ENCODE data around the gene BUB1. TPM values are rescaled to one million over a fixed set of nuclear protein-coding genes. Genes with fewer than 3 reads are reported as not detected.
A peak's percentile ranks its signal among the peaks of the same experiment; 100 is the strongest.

Gene BUB1
- total and polyA plus RNA-seq, 9 of the 15 experiments (the other 6 are each of a cell fraction or from before 2014, with no cell fraction given) = 73.4 to 247 (median 118) TPM

GRCh38 chr2:110679337-110679707 lies 1.5 kb upstream of the BUB1 start (continued):
- TF ChIP-seq, protein P1, sequence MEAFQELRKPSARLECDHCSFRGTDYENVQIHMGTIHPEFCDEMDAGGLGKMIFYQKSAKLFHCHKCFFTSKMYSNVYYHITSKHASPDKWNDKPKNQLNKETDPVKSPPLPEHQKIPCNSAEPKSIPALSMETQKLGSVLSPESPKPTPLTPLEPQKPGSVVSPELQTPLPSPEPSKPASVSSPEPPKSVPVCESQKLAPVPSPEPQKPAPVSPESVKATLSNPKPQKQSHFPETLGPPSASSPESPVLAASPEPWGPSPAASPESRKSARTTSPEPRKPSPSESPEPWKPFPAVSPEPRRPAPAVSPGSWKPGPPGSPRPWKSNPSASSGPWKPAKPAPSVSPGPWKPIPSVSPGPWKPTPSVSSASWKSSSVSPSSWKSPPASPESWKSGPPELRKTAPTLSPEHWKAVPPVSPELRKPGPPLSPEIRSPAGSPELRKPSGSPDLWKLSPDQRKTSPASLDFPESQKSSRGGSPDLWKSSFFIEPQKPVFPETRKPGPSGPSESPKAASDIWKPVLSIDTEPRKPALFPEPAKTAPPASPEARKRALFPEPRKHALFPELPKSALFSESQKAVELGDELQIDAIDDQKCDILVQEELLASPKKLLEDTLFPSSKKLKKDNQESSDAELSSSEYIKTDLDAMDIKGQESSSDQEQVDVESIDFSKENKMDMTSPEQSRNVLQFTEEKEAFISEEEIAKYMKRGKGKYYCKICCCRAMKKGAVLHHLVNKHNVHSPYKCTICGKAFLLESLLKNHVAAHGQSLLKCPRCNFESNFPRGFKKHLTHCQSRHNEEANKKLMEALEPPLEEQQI (IDR thresholded peaks at IDR 0.05) = no peak
- no peak for TF ChIP-seq SNIP1 (IDR thresholded peaks at IDR 0.05; ENCODE audit: low read depth)
- TF ChIP-seq WHSC1 (IDR thresholded peaks at IDR 0.05; ENCODE audit: low read length) = no peak
- peak; percentile 68 for TF ChIP-seq ZNF316 (IDR thresholded peaks at IDR 0.05)

- in situ Hi-C loops (cut with MboI) = no loop called here
- Histone ChIP-seq H4K20me1 (replicated peaks; ENCODE audit: control insufficient read depth, insufficient read depth, low read length) (peaks cover 7% of the 10 kb centered on the region; the same call in 1 of the 2 replicates), H3K4me1 (replicated peaks in 1 of 2; ENCODE audit: control insufficient read depth in 2 of 2, insufficient read depth in 2 of 2, low read length in 2 of 2) (peaks cover 17 to 28% of the 10 kb centered on the region in 2 experiments), H3K4me2 (ENCODE audit: insufficient read depth, low read length) (peak overlapping the region; percentile 92), H3K9ac (ENCODE audit: insufficient read depth in 1 of 2, low read depth in 2 of 2, low read length in 2 of 2) (peak overlapping the region; percentile 91 to 99), H3K36me3 (ENCODE audit: control insufficient read depth, insufficient read depth, low read length) (peaks cover 26% of the 10 kb centered on the region), H2AFZ (ENCODE audit: low read depth, low read length) (peak overlapping the region; percentile 46), H3K9me3 (replicated peaks; ENCODE audit: control insufficient read depth, insufficient read depth, low read depth, low read length) (no peaks in the 10 kb centered on the region), H3K9me1 (ENCODE audit: control insufficient read depth, insufficient read depth, low read length) (no peaks in the 10 kb centered on the region), H3K27me3 (ENCODE audit: control insufficient read depth in 2 of 2, insufficient read depth in 2 of 2, low read length in 2 of 2) (no peaks in the 10 kb centered on the region), H3K79me2 (ENCODE audit: control insufficient read depth, insufficient read depth, low read length) (peaks cover 52% of the 10 kb centered on the region), H3K4me3 (peak overlapping the region; percentile 69), H3K27ac (ENCODE audit: extremely low read depth, low read depth, low read length) (peak overlapping the region; percentile 99)
- CTCF ChIA-PET (ENCODE audit: low intra/inter-chr PET ratio) = interaction anchor here (0.6 kb wide), 1 partner anchor 44 kb away, joined by 3 read pairs; no protein-coding TSS in a partner anchor
- intact Hi-C loops (cut with micrococcal nuclease) = loop anchor here (2.0 to 5.0 kb wide), 2 partner anchors 16 to 79 kb away; no protein-coding TSS in a partner anchor
- peak; percentile 32 to 47 (median 42) for DNase-seq (ENCODE audit: extremely low read depth in 1 of 4, low spot score in 3 of 4)
- peak; percentile 51 for FAIRE-seq
- peak; percentile 56 for ATAC-seq
- TSS peak; percentile 97 for BruUV-seq (replicated peaks)
- WGBS (ENCODE audit: insufficient coverage, low coverage, missing lambda C conversion rate) = 0% methylated on average over 28 of the region's 28 CpGs
- POLR2A ChIA-PET = interaction anchor here (0.7 to 3.2 kb wide), 18 partner anchors 9 to 77 kb away, joined by 3 to 14 read pairs (median 4); no protein-coding TSS in a partner anchor
- TF ChIP-seq CCAR2 (IDR thresholded peaks at IDR 0.05; ENCODE audit: low read depth, low read length) (no peak), CBX1 (IDR thresholded peaks at IDR 0.05; ENCODE audit: low read depth) (no peak), POLR2H (tag; IDR thresholded peaks at IDR 0.05; ENCODE audit: low read depth) (peak; percentile 1; the same call in 1 of the 2 replicates), ZNF384 (IDR thresholded peaks at IDR 0.05; ENCODE audit: low read depth, low read length) (no peak), TAL1 (IDR thresholded peaks at IDR 0.05) (no peak), MTA3 (IDR thresholded peaks at IDR 0.05; ENCODE audit: borderline replicate concordance) (no peak), NCOA6 (IDR thresholded peaks at IDR 0.05) (no peak), CTBP1 (IDR thresholded peaks at IDR 0.05; ENCODE audit: borderline replicate concordance) (no peak), KLF16 (IDR thresholded peaks at IDR 0.05) (no peak), MBD2 (IDR thresholded peaks at IDR 0.05; ENCODE audit: borderline replicate concordance, low read depth) (no peak), ADNP (tag; IDR thresholded peaks at IDR 0.05) (no peak), ZNF408 (CRISPR knock-in tag; IDR thresholded peaks at IDR 0.05; ENCODE audit: low read depth) (no peak)
Measured at GRCh38 chr2:110678457-110679336, 834 bp upstream of the BUB1 start.

Measured in K562 (cell line).